Fibroblast of villous mesenchyme (primary cell): ENCODE results near the gene SMC6. TPM values are rescaled to one million over a fixed set of nuclear protein-coding genes. Genes with fewer than 3 reads are reported as not detected.

Source experiments
- DNase-seq: peaks from one replicate; pipeline ENCODE4 v3.0.0-alpha.2; 2010; ENCODE audit warnings: low read depth
- H3K4me3 ChIP-seq: 2 replicates; pipeline ENCODE4 v1.5.1; 2011; ENCODE audit warnings: low read depth, mild to moderate bottlenecking, low read length
- total RNA-seq: library from RNA; depleted of rRNA; stranded (reverse); fragments of >200 nt; gene quantifications from 2 replicates; pipeline ENCODE4 v1.2.3, GENCODE V29; 2012
- TF ChIP-seq, protein P1 (sequence below): IDR thresholded peaks from 2 replicates; pipeline ENCODE4 v1.5.1; 2012; ENCODE audit warnings: low read depth, mild to moderate bottlenecking, low read length; ENCODE audit not compliant: insufficient read depth

The SMC6 gene
- total RNA-seq, 1 donor: 20.7 TPM

DNA sequence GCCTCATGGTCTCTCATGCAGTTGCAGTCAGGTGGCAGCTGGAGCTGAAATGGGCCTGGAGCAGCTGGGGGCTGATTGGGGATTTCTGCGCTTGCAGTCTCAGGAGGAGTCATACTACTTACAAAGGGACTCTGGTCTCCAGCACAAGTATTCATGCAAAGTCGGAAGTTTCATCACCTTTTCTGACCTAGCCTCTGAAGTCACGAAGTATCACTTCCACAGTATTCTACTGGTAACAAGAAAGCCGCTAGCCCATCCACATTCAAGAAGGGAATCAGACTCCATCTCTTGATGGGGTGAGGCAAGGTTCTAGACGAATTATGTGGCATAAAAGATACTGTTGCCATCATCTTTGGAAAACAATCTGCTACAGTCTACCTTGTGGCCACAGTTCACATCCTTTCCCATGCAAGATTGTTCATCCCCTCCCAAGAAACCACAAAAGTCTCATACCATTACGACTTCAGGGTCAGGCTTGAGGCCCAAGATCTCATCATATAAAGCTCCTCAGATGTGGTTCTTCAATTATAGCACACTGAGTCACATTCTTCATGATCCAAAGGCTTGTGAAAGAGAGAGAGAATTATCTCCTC, 95.3 kb downstream of the SMC6 start:
- no peak overlapping the region for H3K4me3 ChIP-seq
- DNase-seq: peak; percentile 19
- TF ChIP-seq, protein P1, sequence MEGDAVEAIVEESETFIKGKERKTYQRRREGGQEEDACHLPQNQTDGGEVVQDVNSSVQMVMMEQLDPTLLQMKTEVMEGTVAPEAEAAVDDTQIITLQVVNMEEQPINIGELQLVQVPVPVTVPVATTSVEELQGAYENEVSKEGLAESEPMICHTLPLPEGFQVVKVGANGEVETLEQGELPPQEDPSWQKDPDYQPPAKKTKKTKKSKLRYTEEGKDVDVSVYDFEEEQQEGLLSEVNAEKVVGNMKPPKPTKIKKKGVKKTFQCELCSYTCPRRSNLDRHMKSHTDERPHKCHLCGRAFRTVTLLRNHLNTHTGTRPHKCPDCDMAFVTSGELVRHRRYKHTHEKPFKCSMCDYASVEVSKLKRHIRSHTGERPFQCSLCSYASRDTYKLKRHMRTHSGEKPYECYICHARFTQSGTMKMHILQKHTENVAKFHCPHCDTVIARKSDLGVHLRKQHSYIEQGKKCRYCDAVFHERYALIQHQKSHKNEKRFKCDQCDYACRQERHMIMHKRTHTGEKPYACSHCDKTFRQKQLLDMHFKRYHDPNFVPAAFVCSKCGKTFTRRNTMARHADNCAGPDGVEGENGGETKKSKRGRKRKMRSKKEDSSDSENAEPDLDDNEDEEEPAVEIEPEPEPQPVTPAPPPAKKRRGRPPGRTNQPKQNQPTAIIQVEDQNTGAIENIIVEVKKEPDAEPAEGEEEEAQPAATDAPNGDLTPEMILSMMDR: no peak

DNA sequence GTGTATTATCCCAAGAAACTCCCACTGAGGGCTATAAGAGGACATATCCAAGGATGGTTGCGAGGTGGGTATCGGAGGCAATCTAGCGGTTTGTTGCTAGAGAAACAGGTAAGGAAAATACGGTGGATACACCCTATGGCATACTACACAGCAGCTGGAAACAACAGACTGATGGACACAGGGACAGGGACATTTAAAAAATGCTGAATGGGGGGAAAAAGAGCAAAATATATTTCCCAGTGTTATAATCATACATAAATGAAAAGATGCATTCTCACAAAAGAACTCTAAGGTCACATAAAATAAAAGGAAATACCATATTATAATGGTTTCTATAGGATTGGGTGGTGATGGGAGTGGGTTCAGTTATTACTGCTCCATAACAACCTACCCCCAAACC, 95.9 kb downstream of the SMC6 start:
- no peak for DNase-seq
- TF ChIP-seq, protein P1: no peak
- H3K4me3 ChIP-seq: no peak overlapping the region

DNA sequence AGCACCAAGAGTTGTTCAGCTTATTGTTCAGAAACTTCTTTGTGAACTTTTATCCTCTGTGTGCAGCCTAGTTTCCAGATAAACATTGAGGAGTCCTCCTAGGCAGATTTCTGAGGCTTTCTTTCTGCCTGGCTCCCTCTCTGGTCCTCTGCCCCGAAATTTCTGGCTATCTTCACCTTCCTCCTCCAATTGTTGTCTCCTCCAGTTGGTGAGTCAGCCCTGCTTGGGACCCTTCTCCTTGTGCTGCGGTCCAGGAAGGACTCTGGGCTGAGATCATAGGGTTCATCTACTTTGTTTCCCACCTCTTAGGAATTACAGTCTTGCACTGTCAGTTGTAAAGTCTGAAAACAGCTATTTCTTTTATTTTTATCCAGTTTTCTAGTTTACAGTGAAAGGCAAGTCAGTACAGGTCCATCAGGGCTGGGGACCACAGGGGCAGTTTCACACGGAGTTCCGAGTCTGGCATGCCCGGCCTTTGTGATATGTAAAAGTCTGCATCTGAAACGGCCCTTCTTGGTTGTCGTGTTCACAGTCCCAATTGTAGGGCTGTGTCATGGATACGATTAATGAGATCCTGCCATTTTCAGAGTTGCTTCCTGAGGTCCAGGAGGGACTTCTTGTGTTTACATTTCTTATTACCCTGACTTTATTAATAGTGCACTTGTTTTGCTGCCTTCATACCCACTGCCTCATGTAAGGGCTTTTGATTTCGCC, 100.8 kb downstream of the SMC6 start:
- H3K4me3 ChIP-seq: no peak overlapping the region
- TF ChIP-seq, protein P1: no peak
- no peak for DNase-seq

DNA sequence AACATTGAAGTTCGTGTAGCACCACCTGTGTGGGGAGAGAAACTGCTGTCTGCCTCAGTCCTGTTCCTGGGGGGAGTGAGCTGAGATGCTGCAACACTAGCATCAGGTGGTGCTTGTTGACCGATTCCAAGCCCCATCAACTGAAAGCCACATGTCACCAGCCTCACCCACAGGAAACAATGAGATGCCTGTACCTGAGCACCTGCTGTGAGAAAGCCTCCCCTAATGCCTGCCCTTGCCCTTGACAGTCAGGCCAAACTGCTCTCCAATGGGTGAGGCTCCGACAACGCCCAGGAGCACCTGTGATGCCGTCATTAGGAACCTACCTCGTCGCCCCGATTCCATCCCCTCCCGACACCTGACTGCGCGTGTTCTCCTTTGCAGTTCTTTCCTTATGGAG, 104.6 kb downstream of the SMC6 start:
- no peak overlapping the region for H3K4me3 ChIP-seq
- DNase-seq: no peak
- TF ChIP-seq, protein P1: no peak

DNA sequence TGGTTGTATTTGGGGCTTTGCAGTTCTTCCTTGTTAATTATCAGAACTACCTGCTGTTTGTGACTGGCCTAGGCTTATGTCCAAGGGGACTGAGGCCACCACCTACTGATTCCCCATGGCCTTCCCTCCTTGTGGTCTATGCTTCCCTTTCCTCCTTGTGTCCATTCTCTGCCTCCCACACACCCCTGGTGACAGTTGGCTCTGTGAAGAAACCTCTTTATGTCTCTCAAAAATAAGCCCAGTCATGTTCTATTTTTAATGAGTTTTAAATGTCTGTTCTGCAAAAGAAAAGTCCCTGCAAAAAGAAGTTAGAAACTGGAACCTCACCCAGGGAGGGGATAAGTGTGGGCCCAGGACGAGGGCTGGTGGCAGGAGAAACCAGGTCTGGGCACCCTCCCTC, 105.0 kb downstream of the SMC6 start:
- TF ChIP-seq, protein P1: no peak
- no peak for DNase-seq
- H3K4me3 ChIP-seq: no peak overlapping the region

DNA sequence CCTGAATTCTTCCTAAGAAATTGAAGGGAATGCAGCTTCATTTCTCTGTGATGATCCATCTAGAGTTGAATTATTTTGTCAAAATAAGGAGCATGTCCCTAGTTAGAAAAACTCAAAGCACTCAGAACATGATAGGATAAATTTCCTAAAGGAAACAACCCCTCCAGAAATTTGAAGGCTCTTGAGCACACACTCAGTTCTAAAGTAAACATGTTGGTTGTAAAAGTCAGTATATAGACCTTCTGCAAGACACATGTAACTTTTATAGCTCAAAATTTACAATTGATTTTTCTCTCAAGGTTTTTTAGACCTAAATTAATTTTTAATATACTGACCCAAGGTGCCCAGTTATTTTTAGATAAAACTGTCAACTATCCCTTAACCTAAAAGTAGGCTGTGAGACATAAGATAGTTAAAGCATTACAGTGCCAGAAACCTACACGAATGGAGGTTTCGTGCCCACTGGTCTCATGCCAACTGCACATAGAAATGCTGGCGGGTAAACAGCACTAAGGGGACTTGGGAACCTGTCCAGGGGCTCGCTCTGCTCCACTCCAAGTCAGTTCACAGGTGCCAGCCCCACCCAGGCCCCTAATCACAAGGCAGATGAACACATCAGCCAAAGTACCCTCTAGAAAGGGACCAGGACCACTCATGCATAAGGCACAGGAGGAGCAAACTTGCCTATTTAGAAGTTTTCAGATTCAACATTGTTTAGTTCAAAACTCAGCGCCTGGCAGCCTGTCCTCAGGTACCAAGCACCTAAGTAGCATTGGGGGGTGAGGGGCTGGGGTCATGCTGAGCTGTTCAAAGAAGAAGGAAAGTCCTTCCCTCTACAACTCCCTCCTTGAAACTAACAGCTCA, 106.5 kb downstream of the SMC6 start:
- DNase-seq: peak; percentile 12
- TF ChIP-seq, protein P1: no peak
- H3K4me3 ChIP-seq: no peak overlapping the region
